NCI-H2227 (cell line): Measurements from ENCODE around the gene RPL5.

Source experiments
- DNase-seq: peaks from one replicate; lab custom pipeline; 2025; ENCODE audit not compliant: unreplicated experiment; lab: John Stamatoyannopoulos, UW

RPL5 gene

DNA sequence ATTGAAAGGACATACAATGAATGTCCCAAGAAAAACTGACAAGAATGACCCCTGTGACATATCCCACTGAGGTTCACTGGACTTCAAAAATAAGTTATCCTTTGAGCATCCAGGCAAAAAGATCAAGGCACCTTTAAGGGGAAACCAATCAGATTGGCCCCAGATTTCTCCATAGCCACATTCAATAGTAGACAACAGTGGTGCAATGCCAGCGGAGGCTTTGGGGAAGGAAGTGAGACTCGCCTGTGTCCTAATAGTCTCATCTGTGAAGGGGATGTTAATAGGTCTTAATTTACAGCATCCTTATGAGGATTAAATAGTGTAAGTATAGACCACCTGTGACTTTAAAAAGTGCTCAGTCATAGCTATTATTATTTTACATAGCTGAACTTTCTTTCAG, 21.5 kb downstream of the RPL5 start:
- DNase-seq, result no peak

DNA sequence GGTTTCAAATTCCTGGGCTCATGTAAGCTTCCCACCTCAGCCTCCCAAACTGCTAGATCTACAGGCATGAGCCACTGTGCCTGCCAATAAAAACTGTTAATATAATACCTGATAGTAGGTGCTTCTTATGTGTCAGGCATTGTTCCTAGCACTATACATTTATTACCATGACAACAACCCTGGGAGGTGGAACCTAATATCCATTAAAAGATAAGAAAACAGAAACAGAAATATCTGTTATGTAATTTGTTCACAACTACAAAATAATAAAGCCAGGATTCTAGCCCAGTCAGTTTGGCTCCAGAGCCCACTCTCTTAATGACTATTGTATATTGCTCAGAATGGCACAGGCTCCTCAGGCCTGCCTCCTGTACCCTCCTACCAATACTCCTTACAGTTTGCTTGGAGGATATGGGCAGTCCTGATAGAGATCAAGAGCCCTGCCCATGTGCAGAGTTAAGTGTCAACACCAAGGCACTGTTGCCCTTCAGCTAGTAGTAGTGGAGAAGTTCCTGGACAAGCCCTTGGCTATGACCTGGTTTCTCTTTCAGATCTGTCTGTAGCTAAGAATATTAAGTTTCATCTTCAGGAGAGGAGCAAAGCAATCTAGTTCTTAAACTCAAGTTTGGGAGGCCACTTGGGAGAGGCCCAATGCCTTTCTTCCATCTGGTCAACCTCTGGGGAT, 22.4 kb downstream of the RPL5 start:
- no peak for DNase-seq

GRCh38 chr1:92855236-92855635, 23.4 kb downstream of the RPL5 start:
- DNase-seq, result no peak

- DNase-seq, result no peak
These were observed 26.0 kb downstream of the RPL5 start for GRCh38 chr1:92857817-92858216.

GRCh38 chr1:92858564-92859399, 26.9 kb downstream of the RPL5 start:
- peak; percentile 90 for DNase-seq

DNA sequence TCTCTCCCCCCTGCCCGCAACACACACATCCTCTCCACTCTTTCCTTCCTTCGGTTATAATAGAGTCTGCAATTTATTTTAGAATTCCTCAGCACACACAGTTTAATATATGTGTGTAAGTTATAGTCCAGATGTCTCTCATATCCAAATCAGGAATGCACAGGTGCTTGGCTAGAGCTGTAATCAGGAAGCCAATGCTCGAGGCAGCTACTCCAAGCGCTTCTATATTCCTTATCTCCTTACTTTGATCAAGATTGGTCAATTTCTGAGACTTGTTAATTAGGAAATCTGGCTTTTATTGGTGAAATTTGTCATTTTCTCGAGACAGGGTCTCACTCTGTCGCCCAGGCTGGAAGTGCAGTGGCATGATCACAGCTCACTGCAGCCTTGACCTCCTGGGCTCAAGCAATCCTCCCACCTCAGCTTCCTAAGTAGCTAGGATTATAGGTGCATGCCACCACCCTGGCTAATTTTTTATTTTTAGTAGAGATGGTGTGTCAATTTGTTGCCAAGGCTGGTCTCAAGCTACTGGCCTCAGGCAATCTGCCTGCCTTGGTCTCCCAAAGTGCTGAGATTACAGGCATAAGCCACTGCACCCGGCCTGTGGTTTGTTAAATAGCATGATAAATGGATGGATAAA, 27.7 kb downstream of the RPL5 start:
- no peak for DNase-seq

DNA sequence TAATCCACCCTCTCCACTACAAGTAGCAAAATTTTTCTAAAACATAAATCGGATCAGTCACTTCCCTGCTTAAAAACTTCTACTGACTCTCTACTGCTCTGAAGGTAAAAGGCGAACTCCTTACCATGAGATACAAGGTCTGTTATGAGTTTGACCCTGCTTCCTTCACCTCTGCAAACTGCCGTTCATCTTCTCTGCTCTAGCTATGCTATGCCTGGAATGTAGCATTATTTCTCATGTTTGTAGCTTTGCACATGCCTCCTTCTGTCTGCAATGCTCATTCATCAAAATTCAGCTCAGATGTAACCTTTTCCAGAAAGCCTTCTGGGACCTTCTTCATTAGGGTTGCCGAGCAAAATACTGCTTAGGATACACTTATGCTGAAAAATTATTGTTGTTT, 30.8 kb downstream of the RPL5 start:
- DNase-seq, result no peak

DNA sequence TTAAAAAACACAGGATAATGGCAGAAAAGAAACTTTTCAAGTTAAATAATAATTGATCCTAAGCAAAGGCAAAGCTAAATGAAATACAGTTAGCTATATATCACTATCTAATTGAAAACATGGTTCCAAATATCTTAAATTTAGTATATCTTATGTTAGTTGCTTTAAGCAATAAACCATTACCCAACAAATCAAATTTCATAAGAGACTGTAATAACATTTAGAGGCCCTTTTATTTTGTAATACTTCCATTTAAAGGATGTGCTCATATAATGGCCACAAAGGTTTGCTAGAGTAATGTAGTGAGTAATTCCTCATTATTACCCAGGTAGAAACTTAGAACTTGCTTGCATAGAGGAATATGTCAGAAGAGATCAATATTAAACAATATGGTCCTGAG, 32.3 kb downstream of the RPL5 start:
- DNase-seq, result no peak

DNA sequence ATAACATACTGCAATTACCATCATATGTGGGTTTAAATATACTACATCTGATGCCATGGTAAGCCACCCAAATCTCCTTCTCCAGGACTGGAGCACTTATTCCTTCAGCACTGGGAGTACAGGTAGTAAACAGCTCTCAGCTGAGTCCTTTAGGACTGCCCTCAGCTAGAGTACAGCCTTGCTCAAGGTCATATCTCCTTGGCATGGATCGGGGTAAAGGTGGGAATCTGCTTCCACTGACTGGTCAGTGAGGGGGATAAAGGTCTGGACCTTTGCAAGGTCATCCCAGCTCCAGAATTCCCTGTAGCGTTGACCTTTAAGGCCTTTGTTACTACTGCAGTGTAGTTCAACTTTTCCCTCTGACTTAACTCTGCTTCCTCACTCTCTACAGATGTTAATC, 38.8 kb downstream of the RPL5 start:
- DNase-seq, result no peak

DNA sequence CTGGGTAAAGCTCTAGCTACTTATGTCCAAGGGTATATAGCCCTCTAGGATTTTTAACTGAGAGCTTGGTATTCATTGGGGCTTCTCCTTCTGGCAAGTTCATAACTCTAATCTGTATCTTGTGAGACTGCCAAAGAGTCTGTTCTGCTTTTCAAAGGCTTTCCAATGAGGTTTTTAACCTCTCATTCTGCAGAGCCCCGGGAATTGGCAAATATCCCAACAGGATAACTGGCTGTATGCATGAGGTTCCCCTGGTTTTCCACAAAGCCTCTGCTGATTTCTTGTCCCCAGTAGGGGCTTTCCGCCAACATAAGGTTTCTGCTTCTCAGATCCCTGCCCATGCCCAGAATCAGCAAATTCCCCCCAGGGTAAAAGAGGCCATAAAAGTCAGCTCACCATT, 40.9 kb downstream of the RPL5 start:
- no peak for DNase-seq

DNA sequence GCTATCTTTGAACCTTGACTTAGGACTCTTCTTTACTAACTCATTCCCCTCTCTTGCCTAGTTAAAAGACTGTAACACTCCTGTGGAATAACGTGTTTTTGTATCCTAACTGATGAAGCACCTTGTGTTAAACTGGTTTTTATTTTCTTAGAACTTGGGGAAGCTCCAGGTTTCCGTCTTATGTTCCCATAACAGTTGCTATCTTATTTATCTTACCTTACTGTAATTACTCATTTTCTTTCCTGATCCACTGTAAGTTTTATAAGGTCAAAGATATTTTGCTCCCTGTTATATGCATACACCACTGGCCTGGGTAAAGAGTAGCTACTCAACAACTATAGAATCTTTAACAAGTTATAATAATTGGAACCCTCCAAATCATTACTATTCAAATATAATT, 43.1 kb downstream of the RPL5 start:
- DNase-seq, result no peak

DNA sequence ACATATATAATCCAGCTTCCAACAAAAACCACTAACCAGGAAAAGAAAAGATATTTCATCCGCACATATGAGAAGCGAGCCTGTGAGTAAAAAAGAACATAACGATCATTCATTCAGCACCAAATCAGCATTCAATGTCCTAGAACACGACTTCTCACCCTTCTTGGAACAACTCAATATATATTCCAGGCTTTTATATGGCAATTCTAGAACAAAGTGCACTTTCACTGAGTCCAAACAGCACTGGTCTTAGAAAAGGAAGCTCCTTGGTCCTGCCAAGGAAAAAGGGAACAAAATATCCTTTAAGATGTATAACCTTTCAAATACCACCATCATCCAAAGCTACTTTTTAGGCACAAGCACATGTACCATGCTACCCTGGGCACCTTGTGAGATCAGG, 44.5 kb downstream of the RPL5 start:
- DNase-seq, result no peak

DNA sequence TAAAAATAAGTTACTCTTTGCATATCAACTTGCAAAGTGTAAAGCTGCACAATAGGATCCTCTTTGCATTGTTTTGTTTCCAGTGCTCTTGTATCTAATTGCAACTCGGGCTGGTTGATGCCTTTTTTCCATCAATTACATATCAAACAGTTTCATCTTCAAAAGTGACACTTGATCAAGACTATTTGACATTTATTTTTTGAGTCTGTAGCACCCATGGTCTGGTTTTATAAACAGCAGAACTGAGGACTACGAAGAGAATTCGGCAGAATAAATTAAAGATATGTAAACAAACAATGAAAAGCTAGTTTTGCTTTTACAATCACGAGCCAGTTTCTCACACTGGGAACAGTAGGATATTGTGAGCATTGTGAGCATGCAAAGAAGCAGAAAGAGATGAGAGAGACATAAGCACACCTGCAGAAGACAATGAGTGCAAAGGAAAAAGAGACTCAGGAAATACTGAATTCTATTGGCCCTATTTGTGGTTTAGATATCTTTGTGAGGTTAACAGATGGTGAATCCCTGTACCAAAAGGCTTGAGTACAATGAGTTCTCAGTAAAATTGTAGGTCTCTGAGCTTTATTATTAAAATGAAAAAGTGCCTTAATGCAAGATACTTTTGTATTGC, 45.4 kb downstream of the RPL5 start:
- DNase-seq, result no peak

DNA sequence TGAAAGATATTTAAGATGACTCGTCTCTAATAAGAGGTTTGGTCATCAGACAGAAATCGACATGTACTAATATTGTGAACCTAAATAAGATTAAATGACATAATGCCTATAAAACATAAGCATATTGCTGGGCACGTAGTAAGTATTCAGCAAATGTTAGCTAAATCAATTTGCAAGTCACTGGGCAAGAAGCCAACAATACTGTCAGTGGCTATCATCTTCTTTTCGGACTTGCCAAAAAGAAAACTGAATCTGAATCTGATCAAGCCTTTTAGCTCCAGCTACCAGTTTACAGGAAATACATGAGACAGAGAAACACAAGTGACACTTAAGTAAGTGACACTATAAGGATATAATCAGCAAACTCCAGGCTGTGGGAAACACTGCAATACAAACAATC, 46.0 kb downstream of the RPL5 start:
- DNase-seq, result no peak

- no peak for DNase-seq
These were observed 47.6 kb downstream of the RPL5 start for GRCh38 chr1:92879316-92879968.

- DNase-seq, result no peak
These were observed 49.6 kb downstream of the RPL5 start for GRCh38 chr1:92881391-92881790.

- DNase-seq, result no peak
These were observed 51.0 kb downstream of the RPL5 start for GRCh38 chr1:92882819-92883218.

GRCh38 chr1:92883297-92883696, 51.5 kb downstream of the RPL5 start:
- no peak for DNase-seq

DNA sequence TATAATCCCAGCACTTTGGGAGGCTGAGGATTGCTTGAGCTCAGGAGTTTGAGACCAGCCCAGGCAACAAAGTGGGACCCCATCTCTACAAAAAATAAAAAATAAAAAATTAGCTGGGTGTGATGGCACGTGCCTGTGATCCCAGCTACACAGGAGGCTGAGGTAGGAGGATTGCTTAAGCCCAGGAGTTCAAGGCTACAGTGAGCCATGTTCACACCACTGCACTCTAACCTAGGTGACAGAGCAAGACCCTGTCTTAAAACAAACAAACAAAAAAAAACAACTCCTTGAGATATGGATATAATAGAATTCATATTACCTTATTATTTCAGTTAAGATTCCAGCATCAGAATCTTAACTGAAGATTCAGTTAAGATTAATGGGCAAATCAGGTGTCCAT, 52.4 kb downstream of the RPL5 start:
- DNase-seq, result no peak

- DNase-seq, result no peak
These were observed 55.1 kb downstream of the RPL5 start for GRCh38 chr1:92886886-92887419.

GRCh38 chr1:92887465-92887864, 55.6 kb downstream of the RPL5 start:
- no peak for DNase-seq
